Measurements from ENCODE around the gene LOXHD1.

- TF ChIP-seq EZH2 (IDR thresholded peaks at IDR 0.05; ENCODE audit: borderline replicate concordance, low read depth, low read length, poor library complexity, severe bottlenecking) = no peak
- TF ChIP-seq, protein P1, sequence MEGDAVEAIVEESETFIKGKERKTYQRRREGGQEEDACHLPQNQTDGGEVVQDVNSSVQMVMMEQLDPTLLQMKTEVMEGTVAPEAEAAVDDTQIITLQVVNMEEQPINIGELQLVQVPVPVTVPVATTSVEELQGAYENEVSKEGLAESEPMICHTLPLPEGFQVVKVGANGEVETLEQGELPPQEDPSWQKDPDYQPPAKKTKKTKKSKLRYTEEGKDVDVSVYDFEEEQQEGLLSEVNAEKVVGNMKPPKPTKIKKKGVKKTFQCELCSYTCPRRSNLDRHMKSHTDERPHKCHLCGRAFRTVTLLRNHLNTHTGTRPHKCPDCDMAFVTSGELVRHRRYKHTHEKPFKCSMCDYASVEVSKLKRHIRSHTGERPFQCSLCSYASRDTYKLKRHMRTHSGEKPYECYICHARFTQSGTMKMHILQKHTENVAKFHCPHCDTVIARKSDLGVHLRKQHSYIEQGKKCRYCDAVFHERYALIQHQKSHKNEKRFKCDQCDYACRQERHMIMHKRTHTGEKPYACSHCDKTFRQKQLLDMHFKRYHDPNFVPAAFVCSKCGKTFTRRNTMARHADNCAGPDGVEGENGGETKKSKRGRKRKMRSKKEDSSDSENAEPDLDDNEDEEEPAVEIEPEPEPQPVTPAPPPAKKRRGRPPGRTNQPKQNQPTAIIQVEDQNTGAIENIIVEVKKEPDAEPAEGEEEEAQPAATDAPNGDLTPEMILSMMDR (conservative IDR thresholded peaks at IDR 0.05; ENCODE audit: low read depth, low read length) = no peak
Measured at GRCh38 chr18:46435031-46435430, 222.0 kb downstream of the LOXHD1 start.
